SK-N-SH treated with all-trans-retinoic acid at 6 μM for 48 hours (cell line): Measurements from ENCODE around the gene NAB1.

Experiments
- ATAC-seq: fragments of 200-7000 bp; cut with Tn5 transposase; 3 replicates; pipeline ENCODE4 v1.9.1; 2020; ENCODE audit warnings: mild to moderate bottlenecking, moderate library complexity
- ARNTL ChIP-seq: fragments of 450-650 bp; formaldehyde crosslinking; IDR thresholded peaks from 2 replicates; pipeline ENCODE4 v1.5.0; 2020; ENCODE audit warnings: low read depth, mild to moderate bottlenecking, moderate library complexity, borderline replicate concordance
- BACH2 ChIP-seq: fragments of 250-450 bp; sonication (Bioruptor Pico); IDR thresholded peaks from 2 replicates; pipeline ENCODE4 v1.9.0; 2021; ENCODE audit warnings: mild to moderate bottlenecking, borderline replicate concordance
- CSDC2 ChIP-seq: fragments of 250-450 bp; sonication (Bioruptor Pico); IDR thresholded peaks from 2 replicates; pipeline ENCODE4 v1.5.0; 2020; ENCODE audit warnings: mild to moderate bottlenecking, moderate library complexity
- ESRRG ChIP-seq: fragments of 250-450 bp; sonication (Bioruptor Pico); IDR thresholded peaks from 2 replicates; pipeline ENCODE4 v1.6.1; 2021; ENCODE audit warnings: mild to moderate bottlenecking
- GLIS3 ChIP-seq: fragments of 250-450 bp; sonication (Bioruptor Pico); IDR thresholded peaks from 2 replicates; pipeline ENCODE4 v1.5.0; 2020; ENCODE audit warnings: mild to moderate bottlenecking, moderate library complexity
- ISL1 ChIP-seq: fragments of 250-450 bp; sonication (Bioruptor Pico); IDR thresholded peaks from 2 replicates; pipeline ENCODE4 v2.1.2; 2022; ENCODE audit warnings: mild to moderate bottlenecking, moderate library complexity
- PATZ1 ChIP-seq: fragments of 250-450 bp; sonication (Bioruptor Pico); IDR thresholded peaks from 2 replicates; pipeline ENCODE4 v1.8.0; 2020; ENCODE audit warnings: mild to moderate bottlenecking, moderate library complexity, borderline replicate concordance
- PPARA ChIP-seq: fragments of 250-450 bp; sonication (Bioruptor Pico); IDR thresholded peaks from 2 replicates; pipeline ENCODE4 v1.5.0; 2020; ENCODE audit warnings: mild to moderate bottlenecking, borderline replicate concordance
- SNAI2 ChIP-seq: fragments of 250-450 bp; sonication (Bioruptor Pico); IDR thresholded peaks from 2 replicates; pipeline ENCODE4 v1.5.0; 2020; ENCODE audit warnings: mild to moderate bottlenecking, moderate library complexity
- TCF4 ChIP-seq: fragments of 250-450 bp; sonication (Bioruptor Pico); IDR thresholded peaks from 2 replicates; pipeline ENCODE4 v1.8.0; 2021; ENCODE audit warnings: mild to moderate bottlenecking, moderate library complexity, borderline replicate concordance
- TOX ChIP-seq: fragments of 250-450 bp; sonication (Bioruptor Pico); IDR thresholded peaks from 2 replicates; pipeline ENCODE4 v1.8.0; 2021; ENCODE audit warnings: mild to moderate bottlenecking, moderate library complexity, borderline replicate concordance
- ZC3H10 ChIP-seq: fragments of 250-450 bp; sonication (Bioruptor Pico); IDR thresholded peaks from 2 replicates; pipeline ENCODE4 v1.5.1; 2021; ENCODE audit warnings: mild to moderate bottlenecking, moderate library complexity
- ZFP3 ChIP-seq: fragments of 250-450 bp; sonication (Bioruptor Pico); IDR thresholded peaks from 2 replicates; pipeline ENCODE4 v1.5.0; 2020; ENCODE audit warnings: mild to moderate bottlenecking, moderate library complexity
- ZNF565 ChIP-seq: fragments of 450-650 bp; formaldehyde crosslinking; conservative IDR thresholded peaks from 2 replicates; pipeline ENCODE4 v1.5.0; 2020; ENCODE audit warnings: low read depth, mild to moderate bottlenecking, moderate library complexity
- ZNF70 ChIP-seq: fragments of 450-650 bp; formaldehyde crosslinking; IDR thresholded peaks from 2 replicates; pipeline ENCODE4 v1.5.0; 2020; ENCODE audit warnings: mild to moderate bottlenecking, moderate library complexity
- TF ChIP-seq, protein P1 (sequence below): fragments of 250-450 bp; sonication (Bioruptor Pico); IDR thresholded peaks from 2 replicates; pipeline ENCODE4 v1.8.0; 2021; ENCODE audit warnings: low read depth, mild to moderate bottlenecking, moderate library complexity, borderline replicate concordance
- TF ChIP-seq, protein P2 (sequence below): fragments of 250-450 bp; sonication (Bioruptor Pico); IDR thresholded peaks from 2 replicates; pipeline ENCODE4 v1.5.1; 2020; ENCODE audit warnings: low read depth, mild to moderate bottlenecking, moderate library complexity
- TF ChIP-seq, protein P3 (sequence below): fragments of 250-450 bp; sonication (Bioruptor Pico); IDR thresholded peaks from 2 replicates; pipeline ENCODE4 v1.5.0; 2020; ENCODE audit warnings: mild to moderate bottlenecking, moderate library complexity
- TF ChIP-seq, protein P4 (sequence below): fragments of 250-450 bp; sonication (Bioruptor Pico); IDR thresholded peaks from 2 replicates; pipeline ENCODE4 v1.5.1; 2021; ENCODE audit warnings: mild to moderate bottlenecking, moderate library complexity

NAB1 gene

GRCh38 chr2:190723397-190724090 is 74.7 kb downstream of the NAB1 start (continued):
- TF ChIP-seq PATZ1 (CRISPR knock-in tag) = no peak
- no peak for TF ChIP-seq ZNF70 (CRISPR knock-in tag)
- TF ChIP-seq ZNF565 (CRISPR knock-in tag) = no peak
- TF ChIP-seq, all 23 proteins: peak for 0

- TF ChIP-seq ZC3H10 (CRISPR knock-in tag) (no peak), ESRRG (CRISPR knock-in tag) (no peak), ARNTL (CRISPR knock-in tag) (no peak), TOX (CRISPR knock-in tag) (no peak), GLIS3 (CRISPR knock-in tag) (no peak), PPARA (CRISPR knock-in tag) (no peak), SNAI2 (no peak), ISL1 (CRISPR knock-in tag) (no peak), CSDC2 (no peak), ZNF565 (CRISPR knock-in tag) (no peak), ZNF70 (CRISPR knock-in tag) (no peak)
- TF ChIP-seq, protein P1, sequence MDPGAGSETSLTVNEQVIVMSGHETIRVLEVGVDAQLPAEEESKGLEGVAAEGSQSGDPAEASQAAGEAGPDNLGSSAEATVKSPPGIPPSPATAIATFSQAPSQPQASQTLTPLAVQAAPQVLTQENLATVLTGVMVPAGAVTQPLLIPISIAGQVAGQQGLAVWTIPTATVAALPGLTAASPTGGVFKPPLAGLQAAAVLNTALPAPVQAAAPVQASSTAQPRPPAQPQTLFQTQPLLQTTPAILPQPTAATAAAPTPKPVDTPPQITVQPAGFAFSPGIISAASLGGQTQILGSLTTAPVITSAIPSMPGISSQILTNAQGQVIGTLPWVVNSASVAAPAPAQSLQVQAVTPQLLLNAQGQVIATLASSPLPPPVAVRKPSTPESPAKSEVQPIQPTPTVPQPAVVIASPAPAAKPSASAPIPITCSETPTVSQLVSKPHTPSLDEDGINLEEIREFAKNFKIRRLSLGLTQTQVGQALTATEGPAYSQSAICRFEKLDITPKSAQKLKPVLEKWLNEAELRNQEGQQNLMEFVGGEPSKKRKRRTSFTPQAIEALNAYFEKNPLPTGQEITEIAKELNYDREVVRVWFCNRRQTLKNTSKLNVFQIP (CRISPR knock-in tag) = no peak
- TF ChIP-seq, protein P2, sequence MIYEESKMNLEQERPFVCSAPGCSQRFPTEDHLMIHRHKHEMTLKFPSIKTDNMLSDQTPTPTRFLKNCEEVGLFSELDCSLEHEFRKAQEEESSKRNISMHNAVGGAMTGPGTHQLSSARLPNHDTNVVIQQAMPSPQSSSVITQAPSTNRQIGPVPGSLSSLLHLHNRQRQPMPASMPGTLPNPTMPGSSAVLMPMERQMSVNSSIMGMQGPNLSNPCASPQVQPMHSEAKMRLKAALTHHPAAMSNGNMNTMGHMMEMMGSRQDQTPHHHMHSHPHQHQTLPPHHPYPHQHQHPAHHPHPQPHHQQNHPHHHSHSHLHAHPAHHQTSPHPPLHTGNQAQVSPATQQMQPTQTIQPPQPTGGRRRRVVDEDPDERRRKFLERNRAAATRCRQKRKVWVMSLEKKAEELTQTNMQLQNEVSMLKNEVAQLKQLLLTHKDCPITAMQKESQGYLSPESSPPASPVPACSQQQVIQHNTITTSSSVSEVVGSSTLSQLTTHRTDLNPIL (CRISPR knock-in tag) = no peak
- TF ChIP-seq, all 23 proteins: peak for 0
- ATAC-seq = no peak
These were observed 77.4 kb downstream of the NAB1 start for GRCh38 chr2:190726255-190726654.

GRCh38 chr2:190736355-190736754 is 87.5 kb downstream of the NAB1 start:
- ATAC-seq = no peak
- TF ChIP-seq, protein P1 (CRISPR knock-in tag) = no peak
- TF ChIP-seq ZNF70 (CRISPR knock-in tag) (no peak), ESRRG (CRISPR knock-in tag) (no peak), CSDC2 (no peak), TOX (CRISPR knock-in tag) (no peak), TCF4 (no peak), ZFP3 (no peak), SNAI2 (no peak), ARNTL (CRISPR knock-in tag) (no peak), BACH2 (no peak), GLIS3 (CRISPR knock-in tag) (no peak)
- TF ChIP-seq, protein P3, sequence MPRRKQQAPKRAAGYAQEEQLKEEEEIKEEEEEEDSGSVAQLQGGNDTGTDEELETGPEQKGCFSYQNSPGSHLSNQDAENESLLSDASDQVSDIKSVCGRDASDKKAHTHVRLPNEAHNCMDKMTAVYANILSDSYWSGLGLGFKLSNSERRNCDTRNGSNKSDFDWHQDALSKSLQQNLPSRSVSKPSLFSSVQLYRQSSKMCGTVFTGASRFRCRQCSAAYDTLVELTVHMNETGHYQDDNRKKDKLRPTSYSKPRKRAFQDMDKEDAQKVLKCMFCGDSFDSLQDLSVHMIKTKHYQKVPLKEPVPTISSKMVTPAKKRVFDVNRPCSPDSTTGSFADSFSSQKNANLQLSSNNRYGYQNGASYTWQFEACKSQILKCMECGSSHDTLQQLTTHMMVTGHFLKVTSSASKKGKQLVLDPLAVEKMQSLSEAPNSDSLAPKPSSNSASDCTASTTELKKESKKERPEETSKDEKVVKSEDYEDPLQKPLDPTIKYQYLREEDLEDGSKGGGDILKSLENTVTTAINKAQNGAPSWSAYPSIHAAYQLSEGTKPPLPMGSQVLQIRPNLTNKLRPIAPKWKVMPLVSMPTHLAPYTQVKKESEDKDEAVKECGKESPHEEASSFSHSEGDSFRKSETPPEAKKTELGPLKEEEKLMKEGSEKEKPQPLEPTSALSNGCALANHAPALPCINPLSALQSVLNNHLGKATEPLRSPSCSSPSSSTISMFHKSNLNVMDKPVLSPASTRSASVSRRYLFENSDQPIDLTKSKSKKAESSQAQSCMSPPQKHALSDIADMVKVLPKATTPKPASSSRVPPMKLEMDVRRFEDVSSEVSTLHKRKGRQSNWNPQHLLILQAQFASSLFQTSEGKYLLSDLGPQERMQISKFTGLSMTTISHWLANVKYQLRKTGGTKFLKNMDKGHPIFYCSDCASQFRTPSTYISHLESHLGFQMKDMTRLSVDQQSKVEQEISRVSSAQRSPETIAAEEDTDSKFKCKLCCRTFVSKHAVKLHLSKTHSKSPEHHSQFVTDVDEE (CRISPR knock-in tag) = no peak
- TF ChIP-seq, protein P4, sequence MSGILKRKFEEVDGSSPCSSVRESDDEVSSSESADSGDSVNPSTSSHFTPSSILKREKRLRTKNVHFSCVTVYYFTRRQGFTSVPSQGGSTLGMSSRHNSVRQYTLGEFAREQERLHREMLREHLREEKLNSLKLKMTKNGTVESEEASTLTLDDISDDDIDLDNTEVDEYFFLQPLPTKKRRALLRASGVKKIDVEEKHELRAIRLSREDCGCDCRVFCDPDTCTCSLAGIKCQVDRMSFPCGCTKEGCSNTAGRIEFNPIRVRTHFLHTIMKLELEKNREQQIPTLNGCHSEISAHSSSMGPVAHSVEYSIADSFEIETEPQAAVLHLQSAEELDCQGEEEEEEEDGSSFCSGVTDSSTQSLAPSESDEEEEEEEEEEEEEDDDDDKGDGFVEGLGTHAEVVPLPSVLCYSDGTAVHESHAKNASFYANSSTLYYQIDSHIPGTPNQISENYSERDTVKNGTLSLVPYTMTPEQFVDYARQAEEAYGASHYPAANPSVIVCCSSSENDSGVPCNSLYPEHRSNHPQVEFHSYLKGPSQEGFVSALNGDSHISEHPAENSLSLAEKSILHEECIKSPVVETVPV (CRISPR knock-in tag) = no peak
